GM23248 (cell line): ENCODE data around the gene CASQ1. TPM values are rescaled to one million over a fixed set of nuclear protein-coding genes. Genes with fewer than 3 reads are reported as not detected.

Source experiments
- DNase-seq: peaks from one replicate; pipeline ENCODE4 v3.0.0-alpha.2; 2015
- H2AFZ ChIP-seq: fragments of 200-600 bp; sonication (generic); 2 replicates; pipeline ENCODE4 v1.6.1; 2016; ENCODE audit warnings: antibody characterized with exemption
- H3F3A ChIP-seq: fragments of 200-600 bp; sonication (generic); 2 replicates; pipeline ENCODE4 v1.6.1; 2016; ENCODE audit warnings: mild to moderate bottlenecking, antibody characterized with exemption, mixed run types; ENCODE audit not compliant: insufficient read depth
- H3K27ac ChIP-seq: fragments of 200-600 bp; sonication (generic); 2 replicates; pipeline ENCODE4 v1.5.1; 2016; ENCODE audit warnings: mild to moderate bottlenecking
- H3K27me3 ChIP-seq: fragments of 200-600 bp; sonication (generic); replicated peaks from 2 replicates; pipeline ENCODE4 v1.6.1; 2016; ENCODE audit warnings: mild to moderate bottlenecking; ENCODE audit not compliant: insufficient read depth
- H3K36me3 ChIP-seq: fragments of 200-600 bp; sonication (generic); 2 replicates; pipeline ENCODE4 v1.6.1; 2016; ENCODE audit warnings: low read depth, mild to moderate bottlenecking
- H3K4me1 ChIP-seq: fragments of 200-600 bp; sonication (generic); 2 replicates; pipeline ENCODE4 v1.6.1; 2016; ENCODE audit warnings: mild to moderate bottlenecking; ENCODE audit not compliant: insufficient read depth
- H3K4me2 ChIP-seq: fragments of 200-600 bp; sonication (generic); one replicate; pipeline ENCODE4 v1.6.1; 2016; ENCODE audit warnings: mild to moderate bottlenecking; ENCODE audit not compliant: unreplicated experiment
- H3K4me3 ChIP-seq: fragments of 200-600 bp; sonication (generic); 2 replicates; pipeline ENCODE4 v1.5.1; 2016; ENCODE audit warnings: mild to moderate bottlenecking
- H3K79me2 ChIP-seq: fragments of 200-600 bp; sonication (generic); 2 replicates; pipeline ENCODE4 v1.6.1; 2016; ENCODE audit warnings: mild to moderate bottlenecking; ENCODE audit not compliant: insufficient read depth
- H3K9ac ChIP-seq: fragments of 200-600 bp; sonication (generic); 2 replicates; pipeline ENCODE4 v1.6.1; 2016; ENCODE audit warnings: mild to moderate bottlenecking
- H3K9me2 ChIP-seq: fragments of 200-600 bp; sonication (generic); 2 replicates; pipeline ENCODE4 v1.6.1; 2016; ENCODE audit warnings: mixed run types, mild to moderate bottlenecking, moderate library complexity; ENCODE audit not compliant: insufficient read depth
- H3K9me3 ChIP-seq: fragments of 200-600 bp; sonication (generic); one replicate; pipeline ENCODE4 v1.6.1; 2017; ENCODE audit warnings: low read depth
- H4K20me1 ChIP-seq: fragments of 200-600 bp; sonication (generic); 2 replicates; pipeline ENCODE4 v1.6.0; 2016; ENCODE audit not compliant: insufficient read depth
- EZH2 ChIP-seq: fragments of 200-600 bp; sonication (generic); IDR thresholded peaks from 2 replicates; pipeline ENCODE4 v1.6.1; 2018; ENCODE audit warnings: antibody characterized with exemption, mild to moderate bottlenecking; ENCODE audit not compliant: insufficient read depth, poor library complexity, severe bottlenecking
- EZH2phosphoT487 ChIP-seq: fragments of 200-600 bp; sonication (generic); IDR thresholded peaks from 2 replicates; pipeline ENCODE4 v1.6.1; 2018; ENCODE audit warnings: antibody characterized with exemption, moderate library complexity, mild to moderate bottlenecking, low read depth; ENCODE audit not compliant: insufficient read depth
- WGBS, 2 experiments: methylation state at CpG; one replicate each; pipeline ENCODE4 v1.1.6; 2015 to 2017; ENCODE audit warnings: low lambda C conversion rate in 2 of 2, low coverage in 1 of 2; ENCODE audit errors: missing lambda C conversion rate in 2 of 2; 5-methylcytosine and 5-hydroxymethylcytosine counted together
- in situ Hi-C: fragments of 300-500 bp; cut with MboI; formaldehyde crosslinking; loops from 2 replicates; pipeline ENCODE4 v1.15.0; 2020
- polyA plus RNA-seq: library from polyadenylated mRNA; unstranded; fragments of >200 nt; fragmentation: Nextera tagmentation; extraction: Ambion mirVana; gene quantifications from 2 replicates; pipeline ENCODE4 v1.2.1, GENCODE V29; 2016
- total RNA-seq: library from RNA; depleted of rRNA; stranded (reverse); fragments of >200 nt; shearing (Covaris generic); gene quantifications from 2 replicates; pipeline ENCODE4 v1.2.3, GENCODE V29; 2014

CASQ1 gene
- total and polyA plus RNA-seq, 2 experiments from 2014 or later: 0.11 TPM; not detected in 1

DNA sequence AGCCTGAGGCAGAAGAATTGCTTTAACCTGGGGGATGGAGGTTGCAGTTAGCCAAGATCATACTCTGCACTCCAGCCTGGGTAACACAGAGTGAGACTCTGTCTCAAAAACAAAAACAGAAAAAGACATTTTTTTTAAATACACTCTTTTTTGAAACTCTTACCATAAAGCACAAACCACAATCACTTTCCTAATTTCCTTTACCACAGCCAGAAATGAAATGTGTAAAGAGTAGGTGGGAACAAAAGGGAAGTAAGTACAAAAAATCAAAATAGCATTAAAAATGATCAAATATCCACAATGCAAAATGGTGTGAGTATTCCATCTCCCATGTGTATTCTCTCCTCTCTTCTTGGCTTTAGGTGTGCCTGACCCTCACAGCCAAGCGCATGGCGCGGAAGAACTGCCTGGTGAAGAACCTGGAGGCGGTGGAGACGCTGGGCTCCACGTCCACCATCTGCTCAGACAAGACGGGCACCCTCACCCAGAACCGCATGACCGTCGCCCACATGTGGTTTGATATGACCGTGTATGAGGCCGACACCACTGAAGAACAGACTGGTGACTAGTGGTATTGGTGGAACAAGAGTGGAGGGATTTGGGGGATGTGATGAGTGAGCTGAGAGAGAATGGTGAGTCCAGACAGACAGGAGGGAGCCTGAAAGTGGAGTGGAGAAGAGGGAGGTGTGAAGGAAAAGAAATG, 24.1 kb upstream of the CASQ1 start:
- in situ Hi-C loops: no loop called here
- WGBS, 2 experiments: 73 to 76% methylated on average over 12 of the region's 12 CpGs

DNA sequence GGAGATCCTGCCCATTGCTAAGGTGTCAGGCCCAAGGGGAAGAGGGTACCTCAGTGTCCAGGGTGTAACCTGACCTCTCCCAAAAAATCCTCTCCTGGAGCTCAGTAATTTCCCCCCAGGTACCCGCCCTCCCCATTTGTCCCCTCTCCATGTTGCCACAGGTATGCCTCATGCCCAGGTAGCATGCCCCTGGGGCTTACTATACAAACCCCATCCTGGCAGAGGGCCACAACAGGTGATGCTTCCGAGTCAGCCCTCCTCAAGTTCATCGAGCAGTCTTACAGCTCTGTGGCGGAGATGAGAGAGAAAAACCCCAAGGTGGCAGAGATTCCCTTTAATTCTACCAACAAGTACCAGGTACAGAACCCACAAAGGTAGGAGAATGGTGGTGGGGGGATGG, 23.3 kb upstream of the CASQ1 start:
- H3K9me3 ChIP-seq: no peaks in the 10 kb centered on the region
- no peak overlapping the region for H3K4me2 ChIP-seq
- in situ Hi-C loops: no loop called here
- no peak overlapping the region for H3K4me3 ChIP-seq
- H3K27ac ChIP-seq: no peak overlapping the region
- no peak for DNase-seq
- no peaks in the 10 kb centered on the region for H3F3A ChIP-seq
- peaks cover 8% of the 10 kb centered on the region for H3K4me1 ChIP-seq
- H3K9me2 ChIP-seq: no peaks in the 10 kb centered on the region
- H3K36me3 ChIP-seq: no peaks in the 10 kb centered on the region
- H3K79me2 ChIP-seq: no peaks in the 10 kb centered on the region
- 80 to 89% methylated on average over 4 of the region's 4 CpGs for WGBS, 2 experiments
- no peak for TF ChIP-seq EZH2phosphoT487
- TF ChIP-seq EZH2: no peak
- H2AFZ ChIP-seq: no peak overlapping the region
- no peaks in the 10 kb centered on the region for H4K20me1 ChIP-seq
- H3K9ac ChIP-seq: no peak overlapping the region
- H3K27me3 ChIP-seq: no peaks in the 10 kb centered on the region

More for the DNA sequence above, 24.1 kb upstream of the CASQ1 start:
- Histone ChIP-seq H3K9me2 (no peaks in the 10 kb centered on the region), H3K27ac (no peak overlapping the region), H3K79me2 (no peaks in the 10 kb centered on the region), H3K36me3 (no peaks in the 10 kb centered on the region), H3F3A (no peaks in the 10 kb centered on the region), H3K4me3 (no peak overlapping the region), H3K4me1 (0 out of 2 replicates have a peak, but pooled peaks cover 3% of the 10 kb centered on the region), H4K20me1 (no peaks in the 10 kb centered on the region), H3K9me3 (no peaks in the 10 kb centered on the region), H3K9ac (no peak overlapping the region), H3K4me2 (no peak overlapping the region), H3K27me3 (no peaks in the 10 kb centered on the region), H2AFZ (no peak overlapping the region)
- TF ChIP-seq EZH2: no peak
- TF ChIP-seq EZH2phosphoT487: no peak
- no peak for DNase-seq

GRCh38 chr1:160167580-160167979, 22.8 kb upstream of the CASQ1 start:
- peak; percentile 49 for DNase-seq

GRCh38 chr1:160168016-160168415, 22.4 kb upstream of the CASQ1 start:
- H3K9me3 ChIP-seq: no peaks in the 10 kb centered on the region
- WGBS, 2 experiments: 70 to 73% methylated on average over 5 of the region's 5 CpGs

More at GRCh38 chr1:160167580-160167979, 22.8 kb upstream of the CASQ1 start:
- Histone ChIP-seq H3K4me1 (peaks cover 8% of the 10 kb centered on the region), H3F3A (no peaks in the 10 kb centered on the region), H3K4me3 (no peak overlapping the region), H4K20me1 (no peaks in the 10 kb centered on the region), H3K9me2 (no peaks in the 10 kb centered on the region), H3K27ac (no peak overlapping the region), H3K36me3 (no peaks in the 10 kb centered on the region), H3K9me3 (no peaks in the 10 kb centered on the region), H3K79me2 (no peaks in the 10 kb centered on the region), H3K27me3 (no peaks in the 10 kb centered on the region), H3K9ac (no peak overlapping the region), H2AFZ (no peak overlapping the region), H3K4me2 (no peak overlapping the region)
- 81 to 83% methylated on average over 6 of the region's 6 CpGs for WGBS, 2 experiments
- TF ChIP-seq EZH2phosphoT487 (no peak), EZH2 (no peak)
- in situ Hi-C loops: no loop called here

More at GRCh38 chr1:160168016-160168415, 22.4 kb upstream of the CASQ1 start:
- no peaks in the 10 kb centered on the region for H3K27me3 ChIP-seq
- in situ Hi-C loops: no loop called here
- no peaks in the 10 kb centered on the region for H3K79me2 ChIP-seq
- H3K9ac ChIP-seq: no peak overlapping the region
- no peak overlapping the region for H3K27ac ChIP-seq
- no peaks in the 10 kb centered on the region for H3F3A ChIP-seq
- no peak overlapping the region for H3K4me2 ChIP-seq
- H3K9me2 ChIP-seq: no peaks in the 10 kb centered on the region
- H3K4me1 ChIP-seq: peaks cover 8% of the 10 kb centered on the region
- TF ChIP-seq EZH2: no peak
- no peak for TF ChIP-seq EZH2phosphoT487
- DNase-seq: no peak
- no peaks in the 10 kb centered on the region for H3K36me3 ChIP-seq
- no peak overlapping the region for H2AFZ ChIP-seq
- no peak overlapping the region for H3K4me3 ChIP-seq
- no peaks in the 10 kb centered on the region for H4K20me1 ChIP-seq
